ENCODE data around the gene RHCE.
"Not testable (repeated sequence)": the region's sequence is repeated elsewhere in the genome, so short reads cannot be mapped to it uniquely, and the experiment has no call there.

RHCE gene

GRCh38 chr1:25420715-25421114 lies at the start of gene RHCE:
Gene RHCE, minus strand, starts transcription at chr1:25420825. Its CDS starts 39 bp downstream, at chr1:25420786.
- DNase-seq: not testable (repeated sequence)

GRCh38 chr1:25469177-25469576 lies 48.6 kb upstream of the RHCE start:
- no peak for DNase-seq

GRCh38 chr1:25468033-25468432 lies 47.4 kb upstream of the RHCE start:
- DNase-seq: no peak

DNA sequence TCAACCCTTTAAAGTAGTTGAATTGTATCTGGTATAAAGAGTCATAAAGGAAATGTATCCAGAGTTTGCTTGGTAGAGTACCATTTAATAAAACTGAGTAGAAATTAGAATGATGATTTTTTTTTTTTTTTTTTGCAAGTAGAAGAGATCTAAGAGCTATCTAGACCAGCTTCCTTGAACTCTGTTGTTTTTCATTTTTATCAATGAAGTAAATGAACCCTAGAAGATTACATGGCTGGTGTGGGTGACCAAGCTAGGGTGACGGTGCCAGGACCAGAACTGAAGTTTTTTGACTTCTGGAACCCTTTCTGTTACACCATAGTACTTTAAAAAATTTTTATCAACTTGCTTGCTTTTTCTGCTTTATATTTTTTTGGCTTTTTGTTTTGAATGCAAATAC lies 47.0 kb upstream of the RHCE start:
- DNase-seq: no peak

DNA sequence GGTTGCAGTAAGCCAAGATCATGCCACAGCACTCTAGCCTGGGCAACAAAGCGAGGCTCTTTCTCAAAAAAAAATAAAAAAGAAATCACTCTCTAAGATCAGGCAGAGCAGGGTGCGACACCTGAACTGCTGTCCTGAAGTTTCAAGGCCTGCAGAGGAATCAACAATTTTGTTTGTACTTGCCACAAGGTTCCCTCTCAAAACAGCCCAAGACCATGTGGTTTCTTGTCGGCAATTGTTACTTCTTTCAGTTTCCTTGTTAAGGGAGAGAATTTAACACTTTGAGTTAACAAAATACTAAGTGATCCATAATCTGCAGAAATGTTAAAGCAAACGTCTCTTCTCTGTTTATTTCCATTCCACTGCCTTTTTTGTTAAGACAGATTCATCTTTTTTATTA lies 46.6 kb upstream of the RHCE start:
- DNase-seq: no peak

- no peak for DNase-seq
Measured at GRCh38 chr1:25462732-25463131, 42.1 kb upstream of the RHCE start.

- no peak for DNase-seq
Measured at GRCh38 chr1:25461849-25462248, 41.2 kb upstream of the RHCE start.

DNA sequence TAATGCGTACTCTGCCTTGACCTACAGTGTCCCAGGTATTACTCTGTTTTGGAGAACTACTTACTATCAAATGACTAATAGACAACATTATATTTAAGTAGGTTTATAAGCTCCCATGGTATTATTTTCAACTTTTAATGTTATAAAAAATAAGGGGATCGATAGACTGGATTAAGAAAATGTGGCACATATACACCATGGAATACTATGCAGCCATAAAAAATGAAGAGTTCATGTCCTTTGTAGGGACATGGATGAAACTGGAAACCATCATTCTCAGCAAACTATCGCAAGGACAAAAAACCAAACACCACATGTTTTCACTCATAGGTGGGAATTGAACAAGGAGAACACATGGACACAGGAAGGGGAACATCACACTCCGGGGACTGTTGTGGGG lies 40.2 kb upstream of the RHCE start:
- DNase-seq: not testable (repeated sequence)

DNA sequence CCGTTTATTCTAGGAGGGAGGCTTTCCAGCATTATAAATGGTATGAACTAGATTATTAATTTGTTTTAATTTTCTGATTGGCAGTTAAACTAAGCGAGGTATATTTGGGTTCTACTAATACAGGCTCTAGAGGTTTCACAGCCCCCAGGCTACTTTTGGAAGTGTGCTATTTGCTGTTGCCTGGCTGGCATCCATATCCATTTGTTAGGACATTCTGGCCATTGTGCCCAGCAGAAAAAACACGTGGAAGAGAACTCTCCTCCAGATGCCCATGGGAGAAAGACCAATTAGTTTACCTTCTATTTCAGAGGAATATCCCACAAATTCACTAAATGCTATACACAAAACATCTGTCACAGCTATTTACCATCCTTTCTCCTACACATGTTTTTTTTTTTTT lies 39.4 kb upstream of the RHCE start:
- DNase-seq: no peak

- DNase-seq: no peak
Measured at GRCh38 chr1:25458541-25459298, 38.1 kb upstream of the RHCE start.

DNA sequence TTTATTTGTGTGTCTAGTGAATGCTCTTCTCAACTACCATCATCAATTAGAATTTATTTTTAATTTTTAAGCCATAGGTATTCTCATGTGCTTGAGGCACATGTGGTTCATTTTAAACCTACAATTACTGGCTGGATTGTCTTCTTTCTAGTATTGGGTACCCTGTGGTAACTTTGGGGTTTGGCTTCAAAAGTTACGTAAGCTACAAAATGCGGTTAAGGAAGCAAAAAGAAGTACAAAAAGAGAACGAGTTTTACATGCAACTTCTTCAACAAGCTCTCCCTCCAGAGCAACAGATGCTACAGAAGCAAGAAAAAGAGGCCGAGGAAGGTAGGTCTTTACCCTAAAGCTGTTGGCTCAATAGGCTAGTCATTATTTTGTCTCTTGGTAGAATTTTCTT lies 35.9 kb upstream of the RHCE start:
- no peak for DNase-seq

GRCh38 chr1:25451908-25452307 lies 31.3 kb upstream of the RHCE start:
- no peak for DNase-seq

DNA sequence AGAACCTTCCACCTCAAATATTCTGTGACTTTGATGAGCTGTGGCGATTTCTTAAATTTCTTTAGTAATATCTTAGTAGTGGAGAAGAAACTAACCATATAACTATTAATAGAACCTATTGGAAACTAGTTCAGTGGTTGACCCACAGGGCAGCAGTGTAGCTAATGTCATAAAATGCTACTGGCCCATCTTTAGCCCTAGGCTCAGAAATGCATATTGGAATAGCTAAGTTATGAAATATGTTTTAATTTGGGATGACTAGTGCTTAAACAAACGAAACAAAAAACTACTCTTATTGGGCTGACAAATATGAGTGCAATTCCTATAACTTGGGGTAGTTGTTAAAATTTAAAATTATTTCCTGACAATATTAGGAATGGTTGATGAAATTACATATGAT lies 30.3 kb upstream of the RHCE start:
- no peak for DNase-seq

DNA sequence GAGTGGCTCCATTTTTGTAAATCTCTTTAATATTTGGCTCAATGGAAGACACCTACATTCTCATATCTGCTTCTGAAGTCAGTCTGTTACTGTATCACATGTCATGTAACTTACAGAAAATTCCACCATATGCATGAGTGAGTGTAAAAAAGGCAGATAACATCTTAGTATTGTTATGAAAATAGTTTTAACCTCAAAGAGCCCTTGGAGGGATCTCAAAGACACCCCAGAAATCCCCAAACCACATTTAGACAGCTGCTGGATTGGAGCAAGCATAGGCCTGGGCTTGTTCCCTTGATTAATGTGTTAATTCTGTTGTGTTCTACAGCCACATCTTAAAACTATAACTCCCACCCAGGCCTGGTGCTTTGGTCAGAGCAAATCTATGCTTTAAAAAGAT lies 26.9 kb upstream of the RHCE start:
- no peak for DNase-seq

GRCh38 chr1:25445993-25446538 lies 25.4 kb upstream of the RHCE start:
- no peak for DNase-seq

DNA sequence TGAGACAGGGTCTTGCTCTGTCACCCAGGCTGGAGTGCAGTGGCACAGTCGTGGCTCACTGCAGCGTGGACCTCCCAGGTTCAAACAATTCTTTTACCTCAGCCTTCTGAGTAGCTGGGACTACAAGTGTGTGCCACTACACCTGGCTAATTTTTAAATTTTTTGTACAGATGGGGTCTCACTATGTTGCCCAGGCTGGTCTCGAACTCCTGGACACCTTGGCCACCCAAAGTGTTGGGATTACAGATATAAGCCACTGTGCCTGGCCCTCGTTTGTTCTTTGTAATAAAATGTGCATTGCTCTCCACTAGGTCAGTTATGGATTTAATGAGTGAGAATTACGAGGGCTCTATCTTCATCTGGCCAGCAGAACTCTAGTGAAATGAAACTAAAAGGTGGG lies 24.0 kb upstream of the RHCE start:
- not testable (repeated sequence) for DNase-seq

DNA sequence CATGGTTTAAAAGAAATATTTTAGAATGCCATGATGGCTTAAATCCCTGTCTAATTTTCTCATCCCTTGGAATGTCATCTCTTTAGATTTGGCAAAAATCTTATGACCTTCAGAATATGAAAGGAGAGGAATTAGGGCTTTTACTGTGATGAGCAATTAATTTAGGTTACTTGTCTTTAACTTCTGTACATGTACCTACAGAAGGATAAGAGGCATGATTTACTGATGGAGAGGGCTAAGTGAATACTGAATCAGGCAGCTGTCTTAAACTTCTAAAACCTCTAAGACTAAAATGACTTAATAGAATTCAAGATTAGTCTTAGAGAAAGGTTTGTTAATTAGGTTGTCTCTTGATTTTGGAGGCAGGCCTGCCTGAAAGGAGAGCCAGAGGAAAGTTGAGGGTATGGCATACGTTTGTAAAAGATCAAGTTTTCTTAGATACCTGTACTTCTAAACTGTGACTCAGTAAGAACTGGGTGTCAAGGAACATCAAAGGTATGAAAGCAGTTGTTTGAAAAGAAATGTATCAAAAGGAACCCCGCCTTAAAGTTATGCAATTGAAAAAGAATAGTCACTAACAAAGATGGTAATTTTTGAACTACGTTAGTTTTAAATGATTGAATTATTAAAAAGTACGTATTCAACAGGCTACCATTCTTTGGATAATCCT lies 22.5 kb upstream of the RHCE start:
- DNase-seq: no peak

DNA sequence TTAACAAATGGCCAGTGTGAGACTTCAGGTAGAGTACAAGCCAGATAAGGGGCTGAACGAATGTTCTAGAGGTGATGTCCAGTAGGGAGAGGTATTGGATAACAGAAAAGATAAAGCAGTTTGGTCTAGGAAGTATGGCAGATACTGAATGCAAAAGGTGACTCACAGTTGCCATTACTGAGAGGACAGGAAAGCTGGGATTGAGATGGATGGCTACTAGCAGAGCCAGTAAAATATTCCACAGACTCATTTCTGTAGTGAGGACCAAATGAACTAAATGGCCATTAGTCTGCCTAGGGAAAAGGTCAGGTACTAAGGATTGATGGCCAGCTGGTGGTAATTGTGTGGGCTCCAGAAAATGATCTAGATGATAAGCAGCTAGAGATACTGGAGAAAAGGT lies 21.6 kb upstream of the RHCE start:
- peak; percentile 72 for DNase-seq

- DNase-seq: no peak
Measured at GRCh38 chr1:25439287-25439686, 18.7 kb upstream of the RHCE start.

GRCh38 chr1:25437672-25438071 lies 17.0 kb upstream of the RHCE start:
- DNase-seq: no peak

DNA sequence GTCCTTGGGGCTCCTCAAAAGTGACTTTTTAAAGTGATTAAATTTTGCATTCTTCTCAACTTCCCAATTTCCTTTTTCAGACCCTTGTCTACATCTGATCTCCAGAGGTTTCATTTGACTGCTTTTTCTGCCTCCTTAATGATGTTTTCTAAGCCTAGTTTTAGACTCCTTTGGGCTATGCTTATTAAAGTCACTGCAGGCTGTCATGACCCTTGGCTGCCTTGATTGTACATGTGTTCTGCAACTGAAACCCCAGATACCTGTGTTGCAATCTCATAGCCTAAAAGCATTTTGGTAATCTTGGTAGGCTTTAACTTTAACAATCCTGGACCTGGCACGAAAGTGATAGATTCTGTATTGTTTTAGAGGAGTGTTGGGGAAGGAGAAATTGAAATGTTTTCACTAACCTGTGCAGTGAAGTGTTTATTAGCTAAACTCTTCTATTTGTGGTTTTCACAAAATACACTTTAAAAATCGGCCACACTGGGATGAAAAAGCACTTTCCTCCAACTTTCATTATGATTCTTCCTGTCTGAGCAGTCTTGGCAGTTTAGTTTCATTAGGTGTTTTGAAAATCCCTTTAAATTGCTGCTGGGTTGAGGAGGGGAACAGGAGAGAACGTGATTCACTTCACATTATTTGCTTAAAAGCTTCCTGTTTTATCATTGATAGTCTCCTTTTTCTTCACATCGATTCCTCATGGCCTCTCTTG lies 14.9 kb upstream of the RHCE start:
- no peak for DNase-seq

DNA sequence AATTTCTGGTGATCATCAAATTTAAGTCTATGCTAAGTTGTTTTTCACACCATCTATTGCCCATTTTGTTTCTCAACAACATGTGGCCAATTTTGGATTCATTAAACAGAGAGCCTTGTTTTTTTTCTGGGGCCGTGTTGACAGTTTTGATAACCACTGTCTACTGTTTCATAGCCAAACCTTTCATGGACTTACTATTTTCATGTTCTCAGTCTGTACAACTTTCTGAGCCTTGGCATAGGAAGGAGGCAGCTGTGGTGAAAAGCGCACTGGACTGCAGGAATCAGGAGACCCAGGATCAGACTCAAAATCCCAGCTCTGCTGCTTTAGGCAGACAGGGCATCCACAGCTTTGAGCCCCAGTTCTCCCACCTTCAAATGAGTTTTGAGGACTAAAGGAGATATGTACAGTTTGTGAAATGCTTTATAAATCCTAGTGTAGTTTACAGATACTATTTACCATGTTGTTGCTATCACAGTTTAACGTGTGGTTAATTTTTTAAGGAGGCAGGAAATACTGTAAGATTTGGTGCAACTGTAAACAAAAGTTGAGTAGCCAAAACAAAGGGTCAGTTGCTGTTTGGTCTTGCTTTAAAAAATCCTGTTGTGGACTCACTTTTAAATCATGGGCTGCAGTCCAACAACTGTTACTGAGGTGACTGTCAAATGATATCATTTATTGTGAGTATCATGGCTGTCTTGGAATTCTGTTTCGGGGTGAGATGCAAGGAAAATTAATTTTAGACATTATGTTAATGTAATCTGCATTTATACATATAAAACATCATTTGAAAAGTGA lies 13.0 kb upstream of the RHCE start:
- DNase-seq: no peak

All from islet precursor cell (in vitro differentiated cells).